Neural cell (in vitro differentiated cells): ENCODE measurements around the gene PIAS1. TPM values are rescaled to one million over a fixed set of nuclear protein-coding genes. Genes with fewer than 3 reads are reported as not detected.
"Not testable (repeated sequence)": the region's sequence is repeated elsewhere in the genome, so short reads cannot be mapped to it uniquely, and the experiment has no call there.

ENCODE experiments used
- H2AFZ ChIP-seq: fragments of 200-600, 300-800 bp; sonication (generic), shearing (Covaris generic); 2 replicates; pipeline ENCODE4 v1.6.0; 2014; ENCODE audit warnings: low read depth, mild to moderate bottlenecking, antibody characterized with exemption, low read length, moderate library complexity
- H3F3A ChIP-seq: fragments of 200-600 bp; shearing (Covaris generic); 2 replicates; pipeline ENCODE4 v1.6.1; 2016; ENCODE audit warnings: mild to moderate bottlenecking, moderate library complexity, mixed read lengths, antibody characterized with exemption, low read length; ENCODE audit not compliant: insufficient read depth, poor library complexity, severe bottlenecking
- H3K27ac ChIP-seq: fragments of 200-600, 300-800 bp; sonication (generic), shearing (Covaris generic); 2 replicates; pipeline ENCODE4 v1.5.1; 2014; ENCODE audit warnings: mild to moderate bottlenecking, low read length, moderate library complexity
- H3K27me3 ChIP-seq: fragments of 300-800, 200-600 bp; sonication (generic), shearing (Covaris generic); 2 replicates; pipeline ENCODE4 v1.6.0; 2014; ENCODE audit warnings: mild to moderate bottlenecking, low read depth, low read length, moderate library complexity; ENCODE audit not compliant: insufficient read depth
- H3K36me3 ChIP-seq: fragments of 300-800, 200-600 bp; sonication (generic), shearing (Covaris generic); 2 replicates; pipeline ENCODE4 v1.5.1; 2014; ENCODE audit warnings: mild to moderate bottlenecking, antibody characterized with exemption, low read length, moderate library complexity; ENCODE audit not compliant: insufficient read depth
- H3K4me2 ChIP-seq: fragments of 300-800, 200-600 bp; sonication (generic), shearing (Covaris generic); 2 replicates; pipeline ENCODE4 v1.6.0; 2014; ENCODE audit warnings: mild to moderate bottlenecking, low read length
- H3K4me3 ChIP-seq: fragments of 300-800, 200-600 bp; sonication (generic), shearing (Covaris generic); 2 replicates; pipeline ENCODE4 v1.5.1; 2014; ENCODE audit warnings: mild to moderate bottlenecking, low read length, moderate library complexity
- H3K79me2 ChIP-seq: fragments of 200-600 bp; shearing (Covaris generic); replicated peaks from 2 replicates; pipeline ENCODE4 v1.6.0; 2014; ENCODE audit warnings: mild to moderate bottlenecking, low read length, moderate library complexity; ENCODE audit not compliant: insufficient read depth
- H3K9ac ChIP-seq: fragments of 300-800, 200-600 bp; sonication (generic), shearing (Covaris generic); 2 replicates; pipeline ENCODE4 v1.6.1; 2016; ENCODE audit warnings: mild to moderate bottlenecking, low read length, mixed read lengths
- H3K9me2 ChIP-seq: fragments of 200-600 bp; shearing (Covaris generic); 2 replicates; pipeline ENCODE4 v1.6.1; 2016; ENCODE audit warnings: mild to moderate bottlenecking, low read length, mixed read lengths; ENCODE audit not compliant: insufficient read depth
- H3K9me3 ChIP-seq: fragments of 200-600, 300-800 bp; sonication (generic), shearing (Covaris generic); 2 replicates; pipeline ENCODE4 v1.6.1; 2016; ENCODE audit warnings: mild to moderate bottlenecking, mixed run types, low read length, moderate library complexity, mixed read lengths
- H4K20me1 ChIP-seq: fragments of 200-600 bp; shearing (Covaris generic); 2 replicates; pipeline ENCODE4 v1.6.1; 2016; ENCODE audit warnings: mild to moderate bottlenecking, mixed run types; ENCODE audit not compliant: insufficient read depth
- CTCF ChIP-seq: fragments of 450-650 bp; IDR thresholded peaks from 2 replicates; pipeline ENCODE4 v1.5.1; 2014; ENCODE audit warnings: antibody characterized with exemption, mild to moderate bottlenecking, moderate library complexity; ENCODE audit not compliant: poor library complexity, severe bottlenecking
- EP300 ChIP-seq: fragments of 450-650 bp; conservative IDR thresholded peaks from 2 replicates; pipeline ENCODE4 v1.6.1; 2014; ENCODE audit warnings: antibody characterized with exemption, mild to moderate bottlenecking, moderate library complexity; ENCODE audit not compliant: poor library complexity, severe bottlenecking
- EZH2 ChIP-seq: fragments of 200-600, 300-800 bp; shearing (Covaris generic), sonication (generic); IDR thresholded peaks from 2 replicates; pipeline ENCODE4 v1.6.1; 2014; ENCODE audit warnings: antibody characterized with exemption, low read length, borderline replicate concordance, mild to moderate bottlenecking; ENCODE audit not compliant: insufficient read depth, poor library complexity, severe bottlenecking
- MXI1 ChIP-seq: fragments of 450-650 bp; conservative IDR thresholded peaks from 2 replicates; pipeline ENCODE4 v1.6.1; 2014; ENCODE audit warnings: antibody characterized with exemption, mild to moderate bottlenecking; ENCODE audit not compliant: poor library complexity, severe bottlenecking
- POLR2AphosphoS5 ChIP-seq: IDR thresholded peaks from 2 replicates; pipeline ENCODE4 v1.6.1; 2012
- RAD21 ChIP-seq: fragments of 450-650 bp; conservative IDR thresholded peaks from 2 replicates; pipeline ENCODE4 v1.6.1; 2014; ENCODE audit warnings: antibody characterized with exemption, mild to moderate bottlenecking, moderate library complexity
- REST ChIP-seq: IDR thresholded peaks from 2 replicates; pipeline ENCODE4 v1.6.1; 2012; ENCODE audit warnings: borderline replicate concordance
- SMC3 ChIP-seq: fragments of 450-650 bp; conservative IDR thresholded peaks from 2 replicates; pipeline ENCODE4 v1.6.1; 2014; ENCODE audit warnings: antibody characterized with exemption, mild to moderate bottlenecking, moderate library complexity; ENCODE audit not compliant: poor library complexity
- TAF1 ChIP-seq: IDR thresholded peaks from 2 replicates; pipeline ENCODE4 v1.6.1; 2012; ENCODE audit warnings: low read depth
- polyA plus RNA-seq: library from polyadenylated mRNA; depleted of rRNA; stranded (reverse); fragments of >200 nt; gene quantifications from 2 replicates; pipeline ENCODE4 v1.2.3, GENCODE V29; 2014

The PIAS1 gene
- polyA plus RNA-seq, 1 donor from 2014 or later, result 14.3 TPM

DNA sequence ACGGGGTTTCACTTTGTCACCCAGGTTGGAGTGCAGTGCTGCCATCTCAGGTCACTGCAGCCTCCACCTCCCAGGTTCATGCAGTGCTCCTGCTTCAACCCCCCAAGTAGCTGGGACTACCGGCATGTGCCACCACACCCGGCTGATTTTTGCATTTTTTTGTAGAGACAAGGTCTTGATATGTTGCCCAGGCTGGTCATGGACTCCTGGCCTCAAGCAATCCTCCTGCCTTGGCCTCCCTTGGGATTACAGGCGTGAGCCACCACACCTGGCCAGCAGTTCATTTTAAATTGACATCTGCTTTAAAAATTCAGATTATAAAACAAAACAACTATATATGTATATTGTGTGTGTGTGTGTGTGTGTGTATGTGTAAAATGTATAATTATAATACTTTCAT lies 112.7 kb downstream of the PIAS1 start:
- Histone ChIP-seq H4K20me1 (no peaks in the 10 kb centered on the region), H3K36me3 (peaks cover 5% of the 10 kb centered on the region), H3K4me2 (no peak overlapping the region), H2AFZ (no peak overlapping the region), H3K9me2 (no peaks in the 10 kb centered on the region), H3K9ac (no peak overlapping the region), H3K4me3 (no peak overlapping the region), H3K79me2 (no peaks in the 10 kb centered on the region), H3F3A (no peaks in the 10 kb centered on the region), H3K27ac (no peak overlapping the region), H3K27me3 (no peaks in the 10 kb centered on the region), H3K9me3 (no peaks in the 10 kb centered on the region)
- TF ChIP-seq EP300 (no peak), CTCF (no peak), TAF1 (no peak), POLR2AphosphoS5 (no peak), RAD21 (no peak), SMC3 (no peak), REST (no peak), EZH2 (no peak), MXI1 (no peak)

DNA sequence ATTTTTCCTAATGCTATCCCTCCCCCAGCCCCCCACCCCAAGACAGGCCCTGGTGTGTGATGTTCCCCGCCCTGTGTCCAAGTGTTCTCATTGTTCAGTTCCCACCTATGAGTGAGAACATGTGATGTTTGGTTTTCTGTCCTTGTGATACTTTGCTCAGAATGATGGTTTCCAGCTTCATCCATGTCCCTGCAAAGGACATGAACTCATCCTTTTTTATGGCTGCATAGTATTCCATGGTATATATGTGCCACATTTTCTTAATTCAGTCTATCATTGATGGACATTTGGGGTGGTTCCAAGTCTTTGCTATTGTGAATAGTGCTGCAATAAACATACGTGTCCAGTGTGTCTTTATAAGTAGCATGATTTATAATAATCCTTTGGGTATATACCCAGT lies 117.9 kb downstream of the PIAS1 start:
- H2AFZ ChIP-seq, H4K20me1 ChIP-seq, H3K27ac ChIP-seq, H3K27me3 ChIP-seq, H3K79me2 ChIP-seq, H3K4me2 ChIP-seq, H3K4me3 ChIP-seq, H3K9me2 ChIP-seq, H3F3A ChIP-seq, H3K9me3 ChIP-seq, H3K9ac ChIP-seq: not testable (repeated sequence)
- H3K36me3 ChIP-seq, result peaks cover 12% of the 10 kb centered on the region

DNA sequence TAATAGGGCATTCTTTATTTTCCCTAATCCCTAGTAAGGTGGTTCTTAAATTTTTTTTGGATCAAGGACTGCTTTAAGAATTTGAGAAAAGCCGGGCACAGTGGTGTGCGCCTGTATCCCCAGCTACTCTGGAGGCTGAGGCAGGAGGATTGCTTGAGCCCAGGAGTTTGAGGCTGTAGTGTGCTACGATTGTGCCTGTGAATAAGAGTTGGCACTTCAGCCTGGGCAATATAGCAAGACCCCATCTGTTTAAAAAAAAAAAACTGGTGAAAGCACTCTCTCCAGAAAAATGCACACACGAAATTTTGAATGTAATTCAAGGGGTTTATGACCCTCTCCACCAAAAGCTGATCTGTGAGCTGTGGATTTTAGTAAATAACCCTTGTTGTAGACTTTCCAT lies 119.0 kb downstream of the PIAS1 start:
- no peak overlapping the region for H3K9ac ChIP-seq
- H4K20me1 ChIP-seq, result no peaks in the 10 kb centered on the region
- H3K9me2 ChIP-seq, result no peaks in the 10 kb centered on the region
- no peaks in the 10 kb centered on the region for H3F3A ChIP-seq
- no peak overlapping the region for H3K27ac ChIP-seq
- H3K9me3 ChIP-seq, result no peaks in the 10 kb centered on the region
- no peak overlapping the region for H3K4me2 ChIP-seq
- TF ChIP-seq EP300, result no peak
- no peak for TF ChIP-seq EZH2
- no peak for TF ChIP-seq POLR2AphosphoS5
- TF ChIP-seq SMC3, result no peak
- TF ChIP-seq RAD21, result no peak
- no peak for TF ChIP-seq CTCF
- no peak for TF ChIP-seq REST
- TF ChIP-seq MXI1, result no peak
- TF ChIP-seq TAF1, result no peak
- no peaks in the 10 kb centered on the region for H3K27me3 ChIP-seq
- H2AFZ ChIP-seq, result no peak overlapping the region
- peaks cover 18% of the 10 kb centered on the region for H3K36me3 ChIP-seq
- H3K4me3 ChIP-seq, result no peak overlapping the region
- no peaks in the 10 kb centered on the region for H3K79me2 ChIP-seq
